T47D (cell line): ENCODE data around the gene NOTUM.
A peak's percentile ranks its signal among the peaks of the same experiment; 100 is the strongest.

Experiments
- DNase-seq, 2 experiments: peaks; one replicate each; pipeline versions ENCODE4 v3.0.0 to v3.0.0-alpha.2; 2011 to 2012; ENCODE audit warnings: low read depth in 1 of 2, low spot score in 1 of 2
- JUND ChIP-seq: IDR thresholded peaks from 2 replicates; pipeline ENCODE4 v1.6.1; 2012; ENCODE audit warnings: low read depth
- in situ Hi-C: cut with HindIII; loops from 2 replicates; pipeline ENCODE4 v1.10.0; 2016; ENCODE audit warnings: low sequenced_read_pairs, low pct_unique_long_range_greater_than_20kb

NOTUM gene

DNA sequence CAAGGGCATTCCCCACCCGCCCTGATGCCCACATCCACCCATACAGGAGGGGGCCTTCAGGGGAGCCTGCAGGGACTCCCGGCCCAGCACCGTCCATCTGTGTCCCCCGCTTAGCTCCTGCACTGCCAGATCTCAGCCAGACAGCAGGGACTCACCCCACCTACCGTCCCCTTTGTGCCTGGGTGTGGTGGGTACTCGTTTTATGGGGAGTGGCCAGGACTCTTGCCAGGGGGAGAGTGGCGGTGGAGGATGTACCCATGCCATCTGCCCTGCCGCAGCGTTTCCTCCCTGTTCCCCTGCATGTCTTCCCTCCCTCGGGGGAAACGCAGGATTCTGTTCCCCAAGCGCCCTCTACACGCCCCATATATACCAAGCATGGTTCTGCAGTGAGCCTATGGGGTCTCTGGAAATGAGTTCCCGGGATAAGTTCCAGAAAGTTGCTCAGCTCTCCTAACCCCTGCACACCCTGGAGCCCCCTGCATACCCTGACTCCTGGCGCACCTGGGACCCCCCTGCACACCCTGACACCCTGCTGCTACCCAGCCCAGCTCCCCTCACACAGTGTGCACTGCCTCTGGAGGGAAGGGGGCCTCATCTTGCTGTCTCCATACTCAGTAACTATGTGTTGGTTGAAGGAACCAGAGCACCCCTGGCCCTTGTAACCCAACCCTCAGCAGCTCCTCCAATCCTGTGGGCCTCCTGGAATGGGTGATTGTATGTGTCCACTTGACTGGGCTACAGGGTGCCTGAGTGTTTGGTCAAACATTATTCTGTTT, 29.2 kb downstream of the NOTUM start:
- no peak for TF ChIP-seq JUND
- in situ Hi-C loops: no loop called here
- DNase-seq: no peak

- DNase-seq: no peak
- in situ Hi-C loops: no loop called here
- TF ChIP-seq JUND: no peak
Measured at GRCh38 chr17:81931189-81931556, 29.8 kb downstream of the NOTUM start.

DNA sequence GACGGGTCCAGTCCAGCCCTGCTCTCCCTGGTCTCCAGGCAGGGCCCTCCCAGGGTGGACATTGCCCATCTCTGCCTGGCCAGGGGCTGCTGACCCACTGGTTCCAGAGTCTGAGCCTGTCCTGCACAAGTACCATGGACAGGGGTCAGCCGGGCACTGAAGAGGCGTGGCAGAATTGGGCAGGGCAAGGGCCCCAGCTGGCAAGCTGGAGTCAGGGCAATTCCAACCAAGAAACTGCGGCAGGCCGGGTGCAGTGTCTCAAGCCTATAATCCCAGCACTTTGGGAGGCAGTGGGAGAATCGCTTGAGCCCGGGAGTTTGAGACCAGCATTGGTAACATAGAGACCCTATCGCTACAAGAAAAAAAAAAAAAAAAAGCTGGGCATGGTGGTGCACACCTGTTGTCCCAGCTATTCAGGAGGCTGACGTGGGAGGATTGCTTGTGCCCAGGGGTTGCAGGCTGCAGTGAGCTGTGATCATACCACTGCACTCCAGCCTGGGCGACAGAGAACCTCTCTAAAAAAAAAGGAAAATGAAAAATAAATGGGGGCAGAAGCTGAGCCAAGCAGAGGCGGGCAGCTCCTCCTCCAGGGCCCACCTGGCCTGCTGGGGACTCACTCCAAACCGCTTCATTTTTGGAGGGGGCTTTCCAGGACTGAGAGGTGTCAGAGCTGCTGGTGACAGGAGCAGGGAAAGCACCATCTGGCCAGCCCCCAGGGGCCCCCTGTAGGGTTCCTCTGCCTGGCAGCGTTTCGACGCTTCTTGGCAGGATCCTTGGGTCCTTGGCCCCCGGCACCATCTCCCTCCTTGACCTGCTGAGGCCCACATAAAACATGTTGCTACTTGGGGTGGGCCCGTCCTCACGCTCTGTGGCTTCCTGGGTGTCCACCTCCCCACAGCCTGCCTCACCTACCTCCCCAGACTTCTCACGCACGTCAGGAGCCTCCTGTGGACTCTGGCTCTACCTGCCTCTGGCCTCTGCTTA, 30.6 kb downstream of the NOTUM start:
- TF ChIP-seq JUND: no peak

DNA sequence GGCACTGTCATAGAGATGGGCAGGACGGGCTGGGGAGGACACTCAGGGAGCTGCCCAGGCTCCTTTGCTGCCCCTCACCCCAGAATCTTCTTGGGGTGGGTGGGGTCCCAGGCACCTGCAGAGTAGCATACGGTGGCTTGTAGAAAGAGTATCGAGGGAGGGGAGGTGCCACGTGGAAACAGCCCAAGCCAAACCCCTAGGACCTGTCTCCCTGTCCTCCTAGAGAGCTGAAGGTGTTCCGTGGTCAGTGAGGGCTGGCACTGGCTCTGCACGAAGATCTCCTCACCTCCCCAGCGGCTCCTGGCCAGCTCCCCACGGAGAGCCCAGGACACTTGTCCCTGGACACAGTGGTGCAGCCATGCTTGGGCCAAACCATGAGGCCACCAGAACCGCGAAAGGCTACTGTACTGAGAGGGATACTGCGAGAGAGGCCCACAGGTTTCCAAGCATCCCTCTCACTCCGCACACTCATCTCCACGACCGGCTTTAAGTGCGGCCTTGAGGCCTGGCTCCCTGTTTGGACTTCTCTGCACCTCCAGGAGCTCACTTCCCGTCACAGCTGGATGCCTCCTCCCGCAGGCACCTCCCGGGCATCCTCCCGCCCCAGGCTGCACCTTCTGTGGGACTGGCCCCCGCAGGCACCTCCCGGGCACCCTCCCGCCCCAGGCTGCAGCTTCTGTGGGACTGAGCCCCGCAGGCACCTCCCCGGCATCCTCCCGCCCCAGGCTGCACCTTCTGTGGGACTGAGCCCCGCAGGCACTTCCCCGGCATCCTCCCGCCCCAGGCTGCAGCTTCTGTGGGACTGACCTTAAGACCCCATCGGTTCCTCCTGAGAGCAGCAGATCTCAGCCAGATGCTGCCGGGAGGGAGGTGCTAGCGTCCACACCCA, 31.5 kb downstream of the NOTUM start:
- TF ChIP-seq JUND: no peak
- no peak for DNase-seq

More for the DNA sequence above, 30.6 kb downstream of the NOTUM start:
- in situ Hi-C loops: no loop called here
- DNase-seq: peak in 1 of 2 experiments; percentile 46

GRCh38 chr17:81928544-81929252, 32.3 kb downstream of the NOTUM start:
- TF ChIP-seq JUND: no peak
- peak; percentile 61 to 82 for DNase-seq
- in situ Hi-C loops: no loop called here

More for the DNA sequence above, 31.5 kb downstream of the NOTUM start:
- in situ Hi-C loops: no loop called here

GRCh38 chr17:81927653-81928543, 33.1 kb downstream of the NOTUM start, which contains the start of gene MAFG:
Gene MAFG (minus strand): TSS chr17:81927735. CDS start chr17:81923185, 4,550 bp downstream.
- in situ Hi-C loops: no loop called here
- TF ChIP-seq JUND: no peak
- peak; percentile 97 to 99 for DNase-seq

GRCh38 chr17:81927152-81927652, 33.8 kb downstream of the NOTUM start:
- TF ChIP-seq JUND: no peak
- in situ Hi-C loops: no loop called here
- peak in 1 of 2 experiments; percentile 42 for DNase-seq

DNA sequence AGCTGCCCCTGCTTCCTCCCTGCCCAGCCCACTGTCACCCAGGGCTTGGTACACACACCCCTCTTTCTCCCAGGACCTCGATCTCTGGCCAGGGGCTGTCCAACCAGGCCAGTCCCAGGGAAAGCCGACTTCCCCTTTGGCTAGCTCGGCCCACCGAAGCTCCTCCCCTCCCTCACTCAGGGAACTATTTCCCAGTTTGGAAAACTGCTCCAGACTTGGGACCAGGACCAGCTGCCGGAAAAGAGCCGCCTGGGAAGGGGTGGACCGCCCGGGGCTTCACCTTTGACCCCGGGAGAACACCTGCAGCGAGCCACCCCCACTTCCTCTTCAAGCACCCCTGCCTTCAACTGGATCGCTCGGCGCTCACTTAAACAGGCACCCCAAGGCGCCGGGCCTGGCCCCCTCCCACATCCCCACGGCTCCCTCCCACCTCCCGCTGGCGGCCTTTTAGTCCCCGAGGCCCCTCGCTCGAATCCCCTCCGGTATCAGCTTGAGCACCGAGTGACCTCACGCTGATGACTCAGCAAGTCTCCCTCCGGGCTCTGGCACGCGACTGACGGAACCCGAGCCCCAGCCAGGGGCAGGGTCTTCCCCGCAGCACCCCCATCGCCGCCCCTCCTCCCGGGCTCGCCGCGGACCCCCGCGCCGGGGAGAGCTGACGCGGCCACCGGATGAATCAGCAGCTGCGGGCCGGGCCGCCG, 34.4 kb downstream of the NOTUM start:
- peak; percentile 82 to 91 for DNase-seq
- TF ChIP-seq JUND: no peak
- in situ Hi-C loops: no loop called here

DNA sequence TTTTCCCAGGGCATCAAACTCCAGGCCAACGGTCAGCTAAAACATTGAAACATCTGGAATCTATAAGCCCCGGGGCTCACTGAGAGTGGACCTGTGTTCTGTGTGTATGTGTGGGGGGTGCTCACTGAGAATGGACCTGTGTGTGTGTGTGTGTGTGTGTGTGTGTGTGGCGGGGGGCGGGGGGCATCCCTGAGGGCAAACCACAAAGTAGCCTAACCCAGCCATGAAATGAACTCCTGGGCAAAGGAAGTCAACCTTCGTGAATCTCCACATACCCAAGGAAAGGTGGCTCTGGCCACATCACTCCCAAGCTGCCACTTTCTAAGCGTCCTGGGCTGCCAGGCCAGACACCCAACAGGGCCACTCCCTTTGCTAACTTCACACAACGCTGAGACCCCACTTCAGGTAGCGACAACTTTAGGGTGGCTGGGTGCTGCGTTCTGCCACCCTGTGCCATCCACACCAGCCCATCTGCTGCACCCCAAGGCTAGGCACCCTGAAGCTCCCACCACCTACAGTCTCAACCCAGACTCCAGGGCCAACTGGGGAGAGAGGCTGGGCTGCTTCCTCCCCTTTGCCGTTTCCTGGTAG, 35.0 kb downstream of the NOTUM start:
- in situ Hi-C loops: no loop called here
- no peak for DNase-seq
- TF ChIP-seq JUND: no peak
